ENCODE data around the gene ITPR1. TPM values are rescaled to one million over a fixed set of nuclear protein-coding genes. Genes with fewer than 3 reads are reported as not detected.

ITPR1 gene
- total RNA-seq, 1 donor from 2014 or later = 91.7 TPM

- peak; percentile 95 for ATAC-seq
- H3K27ac ChIP-seq = no peak overlapping the region
- no peaks in the 10 kb centered on the region for H3K9me3 ChIP-seq
- intact Hi-C loops (cut with DNase I) = no loop called here
- no peaks in the 10 kb centered on the region for H3K4me1 ChIP-seq
- no peaks in the 10 kb centered on the region for H3K27me3 ChIP-seq
- H3K4me3 ChIP-seq = no peak overlapping the region
- TF ChIP-seq CTCF (IDR thresholded peaks at IDR 0.05) = no peak
- no peak for DNase-seq
- H3K36me3 ChIP-seq = no peaks in the 10 kb centered on the region
Observed at GRCh38 chr3:4474683-4475490, 18.3 kb upstream of the ITPR1 start.

GRCh38 chr3:4475804-4476203 is 17.3 kb upstream of the ITPR1 start:
- Histone ChIP-seq H3K4me3 (no peak overlapping the region), H3K36me3 (no peaks in the 10 kb centered on the region), H3K4me1 (no peaks in the 10 kb centered on the region), H3K9me3 (no peaks in the 10 kb centered on the region), H3K27ac (no peak overlapping the region), H3K27me3 (no peaks in the 10 kb centered on the region)
- TF ChIP-seq CTCF (IDR thresholded peaks at IDR 0.05) = no peak
- intact Hi-C loops (cut with DNase I) = no loop called here
- no peak for DNase-seq
- ATAC-seq = no peak

DNA sequence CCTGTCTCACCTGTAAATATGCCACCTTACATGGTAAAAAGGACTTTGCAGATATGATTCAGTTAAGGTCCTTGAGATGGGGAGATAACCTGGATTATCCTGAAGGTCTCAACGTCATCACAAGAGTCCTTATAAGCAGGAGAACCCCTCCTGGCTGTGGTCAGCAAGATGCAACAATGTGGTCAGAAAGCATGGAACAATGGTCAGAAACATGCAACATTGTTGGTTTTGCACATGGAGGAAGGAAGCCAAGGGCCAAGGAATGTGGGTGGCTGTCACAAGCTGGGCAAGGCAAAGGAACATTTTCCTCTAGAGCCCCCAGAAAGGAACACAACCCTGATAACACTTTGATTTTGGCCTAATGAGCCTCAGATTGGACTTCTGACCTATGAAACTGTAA is 16.7 kb upstream of the ITPR1 start:
- ATAC-seq (peak; percentile 54), DNase-seq (no peak)
- no peaks in the 10 kb centered on the region for H3K9me3 ChIP-seq
- H3K4me3 ChIP-seq = no peak overlapping the region
- no peak overlapping the region for H3K27ac ChIP-seq
- H3K4me1 ChIP-seq = no peaks in the 10 kb centered on the region
- TF ChIP-seq CTCF (IDR thresholded peaks at IDR 0.05) = no peak
- H3K36me3 ChIP-seq = no peaks in the 10 kb centered on the region
- H3K27me3 ChIP-seq = no peaks in the 10 kb centered on the region
- intact Hi-C loops (cut with DNase I) = no loop called here

GRCh38 chr3:4478261-4478660 is 14.9 kb upstream of the ITPR1 start:
- H3K4me3 ChIP-seq = no peak overlapping the region
- no peaks in the 10 kb centered on the region for H3K27me3 ChIP-seq
- H3K4me1 ChIP-seq = no peaks in the 10 kb centered on the region
- H3K9me3 ChIP-seq = no peaks in the 10 kb centered on the region
- H3K27ac ChIP-seq = no peak overlapping the region
- ATAC-seq = peak; percentile 16
- no peak for DNase-seq
- intact Hi-C loops (cut with DNase I) = no loop called here
- TF ChIP-seq CTCF (IDR thresholded peaks at IDR 0.05) = no peak
- no peaks in the 10 kb centered on the region for H3K36me3 ChIP-seq

- peaks cover 15% of the 10 kb centered on the region for H3K4me1 ChIP-seq
Observed at GRCh38 chr3:4491855-4492207, 1.3 kb upstream of the ITPR1 start.

More at GRCh38 chr3:4491855-4492207, 1.3 kb upstream of the ITPR1 start:
- Histone ChIP-seq H3K36me3 (no peaks in the 10 kb centered on the region), H3K27me3 (no peaks in the 10 kb centered on the region), H3K4me3 (peak overlapping the region; percentile 76), H3K9me3 (no peaks in the 10 kb centered on the region), H3K27ac (no peak overlapping the region)
- no peak for TF ChIP-seq CTCF (IDR thresholded peaks at IDR 0.05)
- ATAC-seq (no peak), DNase-seq (no peak)
- intact Hi-C loops (cut with DNase I) = no loop called here
